Sciatic nerve (tissue), 2 donors: ENCODE results near the gene PRKAR1B. TPM values are rescaled to one million over a fixed set of nuclear protein-coding genes. Genes with fewer than 3 reads are reported as not detected.
A peak's percentile ranks its signal among the peaks of the same experiment; 100 is the strongest.

ENCODE experiments used
- ATAC-seq: fragments of 200-7000 bp; cut with Tn5 transposase; one replicate; pipeline ENCODE4 v1.9.1; 2020; ENCODE audit warnings: mild to moderate bottlenecking, moderate library complexity
- DNase-seq: peaks from one replicate; pipeline ENCODE4 v3.0.0-alpha.2; 2020; ENCODE audit warnings: low spot score
- intact Hi-C: fragments of 100-400 bp; cut with DNase I; formaldehyde crosslinking; loops from one replicate; pipeline ENCODE4 v1.14.2; 2022
- total RNA-seq: library from RNA; stranded (reverse); fragmentation: NEBNext Ultra II Directional; extraction: Animal tissue kit (Norgen Biotek cat#: 25700); gene quantifications from one replicate; pipeline ENCODE4 v1.2.1, GENCODE V29; 2021
- donor health status: DM: no; HTN: no; CAD: no.
- donor health status: DM: no; HTN: no; CAD: no.

The PRKAR1B gene
- 11.1 TPM for total RNA-seq

DNA sequence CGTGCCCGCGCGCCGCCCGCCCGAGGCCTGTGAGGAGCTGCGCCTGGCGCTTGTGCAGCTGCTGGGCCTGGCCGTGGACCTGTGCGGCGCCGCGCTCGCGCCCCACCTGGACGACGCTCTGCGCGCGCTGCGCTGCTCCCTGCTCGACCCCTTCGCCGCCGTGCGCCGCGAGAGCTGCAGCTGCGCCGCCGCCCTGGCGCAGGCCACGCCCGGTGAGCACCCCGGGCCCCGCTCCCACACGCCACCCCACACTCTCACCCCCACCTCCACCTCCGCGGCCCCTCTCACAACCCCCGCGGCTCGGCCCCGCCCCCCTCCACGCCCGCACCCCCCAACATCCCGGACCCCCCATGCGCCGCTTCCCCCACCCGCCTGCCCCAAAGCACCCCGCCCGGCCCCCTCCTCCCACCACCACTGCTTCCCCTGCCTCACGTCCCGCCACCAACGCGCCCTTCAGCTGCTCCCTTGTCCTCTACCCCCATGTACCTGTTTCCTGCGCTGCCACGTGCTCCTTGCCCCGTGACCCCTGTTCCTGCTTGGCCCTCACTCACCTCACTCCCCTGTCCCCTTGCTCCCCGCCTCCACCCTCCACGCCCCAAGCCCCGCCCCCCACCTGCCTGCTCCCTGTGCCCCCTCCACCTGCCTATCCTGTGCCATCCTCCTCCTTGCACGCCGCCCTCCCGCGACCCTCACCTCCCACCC lies at the start of gene PRKAR1B:
Gene PRKAR1B (minus strand): TSS at position 178 of the 702 bp plus-strand sequence. CDS start 15,776 bp downstream, outside the sequence.
- intact Hi-C loops, result no loop called here
- DNase-seq (peak; percentile 54), ATAC-seq (no peak)

DNA sequence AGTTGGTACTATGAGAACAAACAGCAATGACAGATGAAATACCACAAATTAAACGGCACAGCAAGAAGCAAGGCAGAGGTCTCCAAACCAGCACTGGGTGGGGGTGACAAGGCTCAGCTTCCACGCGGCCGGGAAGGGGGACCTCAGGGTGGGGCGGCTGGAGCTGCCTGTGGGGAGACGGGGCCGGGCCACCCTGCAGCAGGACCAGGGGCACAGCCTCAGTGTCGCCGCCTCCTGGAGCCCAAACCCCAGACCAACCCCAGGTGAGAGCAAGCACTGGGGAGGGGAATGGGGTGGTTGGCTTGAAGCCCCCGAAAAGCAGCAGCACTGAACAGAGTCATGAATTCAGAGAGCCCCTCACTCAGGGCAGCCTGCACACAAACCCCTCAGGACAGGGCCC lies 49.3 kb upstream of the PRKAR1B start:
- ATAC-seq (no peak), DNase-seq (no peak)
- intact Hi-C loops, result loop anchor here (5.0 kb wide), 1 partner anchor 1326 kb away; no protein-coding TSS in a partner anchor

DNA sequence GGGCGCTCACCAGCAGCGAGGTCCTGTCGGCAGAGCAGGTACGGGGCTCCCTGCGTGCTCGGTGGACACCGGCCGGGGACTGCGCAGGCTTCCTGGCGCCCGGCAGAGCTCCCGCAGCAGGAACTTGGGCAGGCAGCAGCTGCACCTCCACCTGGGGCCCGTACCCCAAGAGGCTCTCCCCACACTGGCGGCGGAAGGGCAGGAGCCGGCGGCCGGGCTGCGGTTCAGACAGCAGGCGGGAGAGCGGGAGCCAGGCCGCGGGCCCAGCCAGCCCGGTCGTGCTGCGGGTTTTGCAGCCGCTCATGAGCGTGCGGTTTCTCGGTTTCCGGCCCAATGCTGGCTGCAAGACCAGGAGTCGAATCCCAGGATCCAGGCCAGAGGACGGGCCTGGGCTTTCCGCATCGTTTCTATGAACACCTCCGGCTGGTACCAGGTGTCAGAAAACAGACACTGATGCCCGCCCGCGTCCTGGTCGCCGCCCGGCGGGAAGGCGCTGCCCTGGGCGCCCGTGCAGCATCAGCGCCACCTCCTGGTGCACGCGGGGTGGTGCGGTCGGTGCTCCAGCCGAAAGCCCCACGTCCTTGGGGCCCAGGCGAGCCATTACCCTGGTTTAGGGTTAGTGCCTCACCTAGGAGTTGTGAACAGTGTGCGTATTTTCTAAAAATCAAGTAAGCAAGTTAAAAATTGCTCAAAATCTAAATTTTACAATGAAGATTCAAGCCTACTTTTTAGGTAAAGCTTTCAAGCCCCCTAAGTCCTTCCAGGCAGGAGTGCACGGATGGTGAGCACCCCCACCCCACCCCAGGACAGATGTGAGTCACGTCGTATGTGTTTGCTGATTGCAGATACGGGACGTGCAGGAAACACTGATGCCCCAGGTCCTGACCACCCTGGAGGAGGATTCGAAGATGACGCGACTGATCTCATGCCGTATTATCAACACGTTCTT lies 47.4 kb upstream of the PRKAR1B start:
- DNase-seq (no peak), ATAC-seq (peak; percentile 33)
- intact Hi-C loops, result loop anchor here (5.0 kb wide), 2 partner anchors 452 to 1328 kb away; no protein-coding TSS in a partner anchor

DNA sequence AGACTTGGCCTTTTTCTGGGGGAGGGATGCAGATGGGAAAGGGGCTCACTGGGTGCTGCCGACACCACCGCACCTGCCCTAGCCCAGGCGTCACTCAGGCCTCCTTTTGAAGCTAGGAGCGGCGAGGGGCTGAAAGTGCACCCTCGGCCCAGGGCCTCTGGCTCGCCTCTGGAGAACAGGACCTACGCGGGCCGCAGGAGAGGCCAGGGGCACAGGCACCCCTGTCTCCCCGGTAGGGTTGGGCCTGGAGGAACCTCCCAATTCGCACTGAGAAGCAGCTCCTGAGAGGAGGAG lies 46.5 kb upstream of the PRKAR1B start:
- DNase-seq (no peak), ATAC-seq (no peak)
- intact Hi-C loops, result loop anchor here (5.0 kb wide), 1 partner anchor 451 kb away; no protein-coding TSS in a partner anchor

DNA sequence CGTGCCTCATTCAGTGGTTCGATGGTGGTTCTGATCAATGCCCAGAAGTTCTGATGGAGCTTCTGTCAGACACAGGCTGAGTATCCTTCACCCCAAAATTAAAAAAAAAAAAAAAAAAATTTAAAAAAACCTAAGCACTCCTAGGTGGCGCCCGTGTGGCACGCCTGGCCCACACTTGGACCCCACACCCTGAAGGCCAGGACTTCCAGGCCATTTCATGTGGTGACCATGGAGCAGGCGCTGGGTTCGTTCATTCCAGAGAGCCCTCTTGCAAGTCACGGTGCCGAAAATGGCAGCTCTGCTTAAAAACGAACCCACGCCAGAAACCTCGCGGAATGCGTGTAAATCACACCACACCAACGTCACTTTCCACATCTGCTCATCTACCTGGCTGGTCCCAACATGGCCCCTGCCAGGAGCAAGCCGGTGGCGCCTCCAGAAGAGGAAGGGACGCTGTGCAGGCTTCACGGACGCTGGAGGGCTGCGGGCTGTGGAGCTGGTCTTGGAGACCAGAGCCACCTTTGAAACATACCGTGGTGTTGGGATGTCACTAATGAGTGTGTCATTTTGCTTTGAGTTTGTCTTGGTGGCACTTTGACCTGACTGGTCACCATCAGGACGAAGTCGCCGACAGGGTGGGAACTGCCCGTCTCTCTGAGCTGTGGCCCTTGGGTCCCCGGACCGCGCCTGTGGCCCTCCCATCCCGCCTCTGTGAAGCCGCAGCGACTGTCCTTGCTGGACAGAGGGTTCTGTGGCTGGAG lies 46.0 kb upstream of the PRKAR1B start:
- ATAC-seq (no peak), DNase-seq (no peak)
- intact Hi-C loops, result loop anchor here (5.0 kb wide), 1 partner anchor 451 kb away; no protein-coding TSS in a partner anchor

DNA sequence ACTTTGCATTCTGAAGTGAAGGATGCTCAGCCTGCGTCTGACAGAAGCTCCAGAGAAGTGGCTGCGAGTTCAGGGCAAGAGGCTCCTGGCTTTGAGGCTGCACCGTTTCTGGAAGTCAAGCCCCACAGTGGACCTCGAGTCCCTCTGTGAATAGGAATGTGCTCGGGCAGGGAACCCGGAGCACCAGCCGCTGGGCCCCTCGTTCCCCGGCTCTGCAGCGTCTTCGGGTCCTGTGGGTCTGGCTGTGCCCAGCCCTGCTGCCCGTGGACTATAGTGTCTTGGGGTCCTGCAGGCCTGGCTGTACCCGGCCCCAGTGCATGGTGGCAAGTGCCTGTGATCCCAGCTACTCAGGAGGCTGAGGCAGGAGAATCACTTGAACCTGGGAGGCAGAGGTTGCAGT lies 45.3 kb upstream of the PRKAR1B start:
- ATAC-seq (no peak), DNase-seq (no peak)
- intact Hi-C loops, result loop anchor here (5.0 kb wide), 1 partner anchor 450 kb away; no protein-coding TSS in a partner anchor

DNA sequence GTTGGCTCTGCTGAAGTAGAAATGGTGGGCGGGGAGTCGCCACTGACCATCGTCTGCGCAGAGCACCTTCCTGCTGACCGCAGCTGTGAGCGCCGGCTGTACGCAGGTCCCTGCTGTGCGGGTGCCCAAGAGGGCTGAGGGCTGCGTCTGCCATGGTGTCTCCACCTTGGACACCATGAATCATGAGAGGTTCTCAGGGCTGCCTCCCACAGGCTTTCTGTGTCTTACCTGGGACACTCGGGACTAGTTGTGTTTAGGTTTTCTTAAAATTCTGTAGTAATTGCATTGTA lies 44.9 kb upstream of the PRKAR1B start:
- no peak for ATAC-seq
- DNase-seq, result no peak
- intact Hi-C loops, result loop anchor here (5.0 kb wide), 1 partner anchor 450 kb away; no protein-coding TSS in a partner anchor

DNA sequence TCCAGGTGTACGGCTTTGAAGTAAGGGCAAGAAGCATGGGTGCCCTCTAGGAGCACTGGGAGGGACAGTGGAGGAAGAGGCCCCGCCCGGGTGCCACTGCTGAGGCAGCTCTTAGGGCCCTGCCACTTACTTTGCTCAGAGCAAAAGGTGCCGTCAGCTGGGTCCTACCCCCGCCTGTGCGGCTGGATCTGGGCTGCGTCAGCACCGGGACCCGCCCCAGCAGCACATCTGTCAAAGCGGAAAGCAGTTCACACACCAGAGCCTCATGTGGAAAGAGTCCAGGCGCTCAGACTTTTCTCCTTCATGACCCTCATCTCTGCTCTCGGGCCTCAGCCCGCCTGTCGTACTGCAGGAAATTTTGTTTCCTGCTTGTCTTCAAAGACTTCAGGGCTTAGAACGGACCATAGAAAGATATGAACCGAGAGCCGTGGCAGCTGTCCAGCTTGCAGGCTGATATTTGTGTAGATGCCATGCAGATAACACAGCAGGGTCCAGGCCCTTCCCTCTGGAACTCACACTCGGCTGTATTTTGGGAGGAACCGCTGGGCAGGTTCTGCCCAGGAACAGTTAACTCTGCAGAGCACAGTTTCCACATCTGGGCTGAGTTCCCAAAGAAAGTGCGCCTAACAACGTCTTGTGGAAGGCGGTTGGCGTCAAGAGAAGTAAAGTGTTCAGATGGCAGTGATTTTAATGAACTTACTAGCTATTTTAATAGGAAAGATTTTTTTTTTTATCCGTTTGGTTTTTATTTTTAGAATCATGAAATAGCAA lies 44.3 kb upstream of the PRKAR1B start:
- peak; percentile 77 for DNase-seq
- intact Hi-C loops, result loop anchor here (5.0 kb wide), 1 partner anchor 449 kb away; no protein-coding TSS in a partner anchor
- peak; percentile 89 for ATAC-seq

DNA sequence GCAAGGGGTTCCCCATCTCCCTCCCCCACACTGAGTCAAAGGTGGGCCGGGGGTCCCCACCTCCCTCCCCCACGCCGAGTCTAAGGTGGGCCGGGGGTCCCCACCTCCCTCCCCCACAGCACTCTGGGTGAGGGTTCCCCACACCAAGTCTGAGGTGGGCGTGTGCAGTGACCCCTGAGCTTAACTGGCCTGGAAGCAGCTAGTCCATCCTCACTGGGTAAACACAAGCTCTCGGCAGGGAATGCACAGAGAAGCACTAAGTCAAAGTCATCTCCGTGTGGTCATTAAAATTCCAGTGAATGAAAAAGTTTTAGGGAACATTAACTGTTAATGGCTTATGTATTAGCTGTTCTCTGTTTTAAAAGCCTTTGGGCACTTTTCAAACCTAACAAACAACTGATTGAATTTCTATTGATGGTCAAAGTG lies 43.7 kb upstream of the PRKAR1B start:
- DNase-seq (no peak), ATAC-seq (peak; percentile 3)
- intact Hi-C loops, result loop anchor here (5.0 kb wide), 1 partner anchor 448 kb away; no protein-coding TSS in a partner anchor

DNA sequence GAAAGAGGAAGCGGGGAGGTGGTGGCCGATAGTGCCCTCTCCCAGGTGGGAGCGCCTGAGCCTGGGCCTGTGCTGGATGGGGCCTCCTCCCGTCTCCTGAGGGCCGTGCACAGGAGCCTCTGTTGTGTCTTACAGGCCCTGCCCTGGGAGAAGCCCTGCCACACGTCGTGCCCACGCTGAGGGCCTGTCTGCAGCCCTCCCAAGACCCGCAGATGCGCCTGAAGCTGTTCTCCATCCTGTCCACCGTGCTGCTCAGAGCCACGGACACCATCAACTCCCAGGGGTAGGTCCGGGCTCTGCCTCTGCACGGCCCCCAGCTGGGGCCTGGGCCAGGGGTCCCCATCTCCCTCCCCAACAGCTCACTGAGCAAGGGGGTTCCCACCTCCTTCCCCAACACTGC lies 43.3 kb upstream of the PRKAR1B start:
- DNase-seq, result no peak
- intact Hi-C loops, result loop anchor here (5.0 kb wide), 1 partner anchor 448 kb away; no protein-coding TSS in a partner anchor
- no peak for ATAC-seq

DNA sequence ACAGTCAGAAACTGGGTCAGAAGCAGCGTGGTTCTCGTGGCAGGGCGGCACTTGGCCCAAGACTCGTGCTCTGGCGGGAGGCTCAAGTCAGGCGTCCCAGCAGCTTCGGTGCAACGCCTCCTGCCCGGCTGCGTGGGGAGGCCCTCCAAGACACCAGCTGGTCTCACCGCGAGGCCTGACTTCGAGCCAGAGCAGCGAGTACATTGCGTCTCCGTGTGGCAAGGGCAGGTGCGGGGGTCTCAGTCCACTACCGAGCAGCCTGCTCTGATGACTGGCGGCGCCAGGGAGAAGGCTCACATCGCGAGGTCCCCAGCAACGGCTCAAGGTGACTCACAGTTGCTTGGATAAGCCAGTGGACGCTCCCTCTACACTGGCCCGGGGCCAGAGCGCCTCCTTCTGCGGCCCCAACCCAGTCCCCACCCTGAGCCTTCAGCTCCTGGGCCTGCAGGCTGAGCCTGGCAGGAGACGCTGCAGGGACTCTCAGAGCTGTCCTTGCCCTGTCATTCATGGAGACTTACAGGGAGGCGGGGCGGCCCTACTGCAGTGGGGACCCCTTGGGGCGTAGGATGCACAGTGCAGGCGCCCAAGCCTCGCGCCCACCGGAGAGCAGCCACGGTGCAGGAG lies 41.9 kb upstream of the PRKAR1B start:
- DNase-seq (no peak), ATAC-seq (peak; percentile 71)
- intact Hi-C loops, result no loop called here

DNA sequence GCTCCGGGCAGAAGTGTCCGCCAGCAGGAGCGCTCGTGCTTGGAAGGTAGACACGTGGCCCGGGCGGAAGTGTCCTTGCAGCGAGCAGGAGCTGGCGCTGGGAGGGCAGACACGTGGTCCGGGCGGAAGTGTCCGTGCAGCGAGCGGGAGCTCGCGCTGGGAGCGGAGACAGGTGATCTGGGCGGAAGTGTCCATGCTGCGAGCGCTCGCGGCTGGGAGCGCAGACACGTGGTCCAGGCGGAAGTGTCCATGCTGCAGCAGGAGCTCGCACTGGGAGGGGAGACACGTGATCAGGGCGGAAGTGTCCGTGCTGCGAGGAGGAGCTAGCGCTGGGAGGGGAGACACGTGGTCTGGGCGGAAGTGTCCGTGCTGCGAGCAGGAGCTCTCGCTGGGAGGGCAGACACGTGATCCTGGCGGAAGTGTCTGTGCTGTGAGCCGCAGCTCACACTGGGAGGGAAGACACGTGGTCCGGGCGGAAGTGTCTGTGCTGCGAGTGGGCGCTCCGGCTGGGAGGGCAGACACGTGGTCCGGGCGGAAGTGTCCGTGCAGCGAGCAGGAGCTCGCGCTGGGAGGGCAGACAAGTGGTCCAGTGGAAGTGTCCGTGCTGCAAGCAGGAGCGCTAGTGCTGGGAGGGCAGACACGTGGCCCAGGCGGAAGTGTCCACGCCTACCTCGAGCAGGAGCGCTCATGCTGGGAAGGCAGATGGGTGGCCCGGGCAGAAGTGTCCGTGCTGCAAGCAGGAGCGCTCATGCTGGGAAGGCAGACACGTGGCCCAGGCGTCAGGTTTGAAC lies 41.1 kb upstream of the PRKAR1B start:
- intact Hi-C loops, result no loop called here
- DNase-seq (no peak), ATAC-seq (peak; percentile 5)

DNA sequence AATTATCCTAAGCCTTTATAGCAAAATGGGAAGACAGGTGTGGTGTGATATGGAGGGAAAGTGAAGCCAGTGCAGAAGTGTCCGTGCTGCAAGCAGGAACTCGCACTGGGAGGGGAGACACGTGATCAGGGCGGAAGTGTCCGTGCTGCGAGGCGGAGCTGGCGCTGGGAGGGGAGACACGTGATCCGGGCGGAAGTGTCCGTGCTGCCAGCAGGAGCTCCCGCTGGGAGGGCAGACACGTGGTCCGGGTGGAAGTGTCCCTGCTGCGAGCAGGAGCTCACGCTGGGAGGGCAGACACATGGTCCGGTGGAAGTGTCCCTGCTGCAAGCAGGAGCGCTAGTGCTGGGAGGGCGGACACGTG lies 40.5 kb upstream of the PRKAR1B start:
- intact Hi-C loops, result no loop called here
- DNase-seq, result no peak
- no peak for ATAC-seq

DNA sequence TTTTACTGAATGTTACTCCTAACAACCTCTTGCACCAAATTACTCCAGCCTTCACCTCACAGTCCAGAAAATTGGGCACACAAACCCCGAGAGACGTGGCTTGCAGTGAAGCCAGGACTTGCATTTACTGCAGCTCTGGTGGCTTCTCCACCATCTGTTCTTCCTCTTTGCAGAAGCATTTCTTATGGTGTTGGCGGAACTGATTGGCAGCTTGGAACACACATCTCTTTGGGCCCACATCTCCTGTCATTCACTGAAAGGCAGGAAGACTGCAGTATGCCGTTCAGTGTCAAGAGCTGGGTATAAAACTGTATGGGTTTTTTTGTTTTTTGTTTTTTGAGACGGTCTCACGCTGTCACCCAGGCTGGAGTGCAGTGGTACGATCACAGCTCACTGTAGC lies 38.3 kb upstream of the PRKAR1B start:
- DNase-seq, result no peak
- intact Hi-C loops, result no loop called here
- ATAC-seq, result no peak

DNA sequence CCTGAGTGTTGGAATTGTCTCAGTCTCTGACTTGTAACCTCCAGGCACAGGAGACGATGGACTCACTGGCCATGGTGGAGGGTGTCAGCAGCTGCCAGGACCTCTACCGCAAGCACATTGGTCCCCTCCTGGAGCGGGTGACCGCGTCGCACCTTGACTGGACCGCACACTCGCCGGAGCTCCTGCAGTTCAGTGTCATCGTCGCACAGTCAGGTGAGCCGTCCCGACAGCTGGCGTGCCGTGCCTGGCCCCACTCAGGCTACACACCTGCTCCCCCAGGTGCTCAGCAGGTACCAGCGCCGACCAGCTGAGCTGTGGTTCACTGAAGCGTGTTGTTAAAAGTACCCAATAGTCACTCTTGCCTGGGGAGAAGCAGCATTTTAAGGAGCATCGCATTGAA lies 36.7 kb upstream of the PRKAR1B start:
- DNase-seq (no peak), ATAC-seq (no peak)
- intact Hi-C loops, result no loop called here

DNA sequence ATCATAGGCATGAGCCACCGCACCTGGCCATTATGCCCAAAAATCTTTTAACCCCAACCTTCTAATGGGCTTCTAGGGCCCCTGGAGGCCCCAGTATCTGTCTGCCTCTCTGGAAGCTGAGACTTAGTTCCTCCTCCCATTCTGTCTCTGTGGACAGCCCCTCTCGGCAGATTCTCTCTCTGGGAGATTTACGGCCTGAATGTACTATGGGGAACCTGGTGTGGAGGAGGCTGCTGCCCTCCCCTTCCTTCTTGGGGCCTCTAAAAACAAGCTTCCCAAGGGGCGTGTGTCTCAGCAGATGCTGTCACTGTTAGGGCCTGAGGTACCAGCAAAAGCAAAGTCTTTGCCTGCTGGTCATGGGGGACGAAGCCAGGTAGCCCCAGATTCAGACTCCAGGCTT lies 35.8 kb upstream of the PRKAR1B start:
- ATAC-seq, result no peak
- intact Hi-C loops, result no loop called here
- DNase-seq, result no peak

DNA sequence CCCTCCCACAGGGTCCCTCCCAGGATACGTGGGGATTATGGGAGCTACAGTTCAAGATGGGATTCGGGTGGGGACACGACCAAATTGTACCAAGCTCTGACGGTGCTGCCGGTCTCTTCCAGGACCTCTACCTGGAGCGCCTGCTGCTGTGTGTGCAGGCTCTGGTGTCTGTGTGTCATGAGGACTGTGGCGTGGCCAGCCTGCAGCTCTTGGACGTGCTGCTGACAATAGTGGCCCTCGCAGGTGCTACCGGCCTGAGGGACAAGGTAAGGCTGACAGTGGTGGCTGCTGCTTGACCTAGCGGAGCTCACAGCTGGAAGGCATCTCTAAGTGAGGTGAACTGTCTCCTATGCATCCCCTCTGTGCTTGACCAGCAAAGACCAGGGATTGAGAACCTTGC lies 34.5 kb upstream of the PRKAR1B start:
- DNase-seq (no peak), ATAC-seq (no peak)
- intact Hi-C loops, result no loop called here
